ENCODE data around the gene HELZ2. TPM values are rescaled to one million over a fixed set of nuclear protein-coding genes. Genes with fewer than 3 reads are reported as not detected.
A peak's percentile ranks its signal among the peaks of the same experiment; 100 is the strongest.
"Not testable (repeated sequence)": the region's sequence is repeated elsewhere in the genome, so short reads cannot be mapped to it uniquely, and the experiment has no call there.

Gene HELZ2, protein sequence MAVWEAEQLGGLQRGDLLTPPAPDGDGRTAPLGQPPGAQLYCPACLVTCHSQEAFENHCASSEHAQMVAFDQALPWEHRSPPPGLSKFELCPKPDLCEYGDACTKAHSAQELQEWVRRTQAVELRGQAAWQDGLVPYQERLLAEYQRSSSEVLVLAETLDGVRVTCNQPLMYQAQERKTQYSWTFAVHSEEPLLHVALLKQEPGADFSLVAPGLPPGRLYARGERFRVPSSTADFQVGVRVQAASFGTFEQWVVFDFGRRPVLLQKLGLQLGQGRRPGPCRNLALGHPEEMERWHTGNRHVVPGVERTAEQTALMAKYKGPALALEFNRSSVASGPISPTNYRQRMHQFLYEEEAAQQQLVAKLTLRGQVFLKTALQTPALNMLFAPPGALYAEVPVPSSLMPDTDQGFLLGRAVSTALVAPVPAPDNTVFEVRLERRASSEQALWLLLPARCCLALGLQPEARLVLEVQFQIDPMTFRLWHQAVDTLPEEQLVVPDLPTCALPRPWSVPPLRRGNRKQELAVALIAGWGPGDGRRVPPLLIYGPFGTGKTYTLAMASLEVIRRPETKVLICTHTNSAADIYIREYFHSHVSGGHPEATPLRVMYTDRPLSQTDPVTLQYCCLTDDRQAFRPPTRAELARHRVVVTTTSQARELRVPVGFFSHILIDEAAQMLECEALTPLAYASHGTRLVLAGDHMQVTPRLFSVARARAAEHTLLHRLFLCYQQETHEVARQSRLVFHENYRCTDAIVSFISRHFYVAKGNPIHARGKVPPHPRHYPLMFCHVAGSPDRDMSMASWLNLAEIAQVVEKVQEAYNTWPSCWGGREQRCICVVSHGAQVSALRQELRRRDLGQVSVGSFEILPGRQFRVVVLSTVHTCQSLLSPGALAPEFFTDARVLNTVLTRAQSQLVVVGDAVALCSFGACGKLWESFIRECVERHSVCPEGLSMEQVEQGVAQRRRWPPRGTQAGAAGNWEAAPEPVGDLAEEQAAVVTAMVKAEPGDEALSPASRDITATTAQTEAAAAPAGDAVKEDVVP (N-terminal part only)
- total RNA-seq, result 10.3 and 11.5 TPM in 2 replicates

DNA sequence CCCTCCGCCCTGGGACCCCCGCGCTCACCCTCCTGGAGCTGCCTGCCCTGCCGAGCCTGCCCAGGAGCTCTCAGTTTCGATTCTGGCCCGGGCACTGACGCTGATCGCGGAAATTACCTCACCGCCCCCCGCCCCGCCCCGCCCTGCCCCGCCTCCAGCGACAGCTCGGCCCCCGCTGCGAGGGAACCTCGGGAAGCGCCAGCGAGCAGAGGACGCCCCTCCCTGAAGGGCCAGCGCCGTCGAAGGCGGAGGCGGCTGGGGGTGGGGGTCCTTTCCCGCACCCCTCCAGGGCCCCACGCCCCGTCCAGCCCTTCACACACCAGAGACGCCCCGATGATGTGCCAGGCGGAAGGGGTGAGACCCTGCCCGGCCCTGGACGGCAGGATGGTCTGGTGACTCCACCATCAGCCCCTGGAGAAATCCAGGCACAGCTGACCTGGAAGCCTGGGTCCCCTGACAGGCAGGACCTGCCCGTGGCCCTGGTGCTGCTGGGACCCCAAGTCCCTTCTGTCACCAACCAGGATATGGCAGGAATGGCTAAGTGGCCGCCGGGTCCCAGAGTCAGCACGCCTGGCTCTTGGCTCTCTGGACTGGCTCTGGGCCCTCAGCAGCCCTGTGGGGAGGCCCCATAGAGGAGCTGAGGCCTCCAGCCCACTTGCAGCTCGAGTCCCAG, at the start of gene HELZ2:
TSS of gene HELZ2 (minus strand) at position 84 of the 673 bp plus-strand sequence. CDS start 1,854 bp downstream, outside the sequence.
- Mint-ChIP-seq H3K4me1 (ENCODE audit: low read depth) (peaks cover 1% of the 10 kb centered on the region), H3K9me3 (no peaks in the 10 kb centered on the region), H3K36me3 (ENCODE audit: low read depth) (peaks cover under 1% of the 10 kb centered on the region), H3K27ac (no peak within 1 kb of the TSS), H3K27me3 (ENCODE audit: low read depth) (peaks cover 13% of the 10 kb centered on the region), H3K4me3 (ENCODE audit: low read depth) (peak within 1 kb of the TSS; percentile 84)
- intact Hi-C loops (cut with micrococcal nuclease), result no loop called here
- peak; percentile 65 for DNase-seq (ENCODE audit: low spot score)

DNA sequence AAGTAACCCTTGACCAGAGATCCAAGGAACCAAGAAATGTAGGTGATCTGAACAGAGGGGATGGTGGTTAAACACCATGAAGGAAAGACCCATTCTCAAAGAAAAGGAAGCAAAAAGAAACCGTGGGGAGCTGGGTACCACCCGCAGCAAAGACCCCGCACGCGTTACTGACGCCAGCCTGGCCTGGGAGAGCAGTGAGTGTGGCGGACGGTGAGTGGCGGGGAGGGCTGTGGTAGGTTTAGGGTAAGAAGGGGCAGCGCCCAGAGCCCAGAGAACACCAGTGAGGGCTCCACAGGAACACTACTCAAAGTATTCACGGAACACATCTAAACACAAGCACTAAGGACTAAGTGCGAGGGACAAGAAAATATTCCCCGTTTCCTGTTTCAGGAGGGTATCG, 48.7 kb upstream of the HELZ2 start:
- Mint-ChIP-seq H3K4me1 (ENCODE audit: low read depth) (peaks cover 8% of the 10 kb centered on the region), H3K4me3 (ENCODE audit: low read depth) (no peak overlapping the region), H3K27me3 (ENCODE audit: low read depth) (no peaks in the 10 kb centered on the region), H3K27ac (no peak overlapping the region), H3K36me3 (ENCODE audit: low read depth) (peaks cover 24% of the 10 kb centered on the region), H3K9me3 (no peaks in the 10 kb centered on the region)
- intact Hi-C loops (cut with micrococcal nuclease), result no loop called here
- DNase-seq (ENCODE audit: low spot score), result no peak

DNA sequence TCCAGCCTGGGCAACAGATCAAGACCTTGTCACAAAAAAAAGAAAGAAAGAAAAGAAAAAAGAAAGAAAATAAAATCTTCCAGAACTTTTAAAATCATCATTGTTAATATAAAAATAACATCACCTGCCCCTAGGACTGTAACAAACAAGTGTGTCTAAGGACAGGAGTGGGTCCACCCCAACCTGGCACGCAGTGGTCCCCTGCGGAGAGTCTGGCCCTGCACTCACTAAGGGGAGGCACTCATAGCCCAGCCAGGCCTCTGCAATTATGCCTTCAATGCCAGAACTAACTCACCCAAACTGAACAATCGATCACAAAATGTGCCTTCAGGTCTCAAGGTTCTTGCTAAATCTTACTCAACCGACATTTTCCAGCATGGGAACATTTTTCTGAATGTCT, 48.1 kb upstream of the HELZ2 start:
- Mint-ChIP-seq H3K27ac (no peak overlapping the region), H3K27me3 (ENCODE audit: low read depth) (no peaks in the 10 kb centered on the region), H3K4me3 (ENCODE audit: low read depth) (no peak overlapping the region), H3K36me3 (ENCODE audit: low read depth) (peaks cover 25% of the 10 kb centered on the region), H3K9me3 (no peaks in the 10 kb centered on the region), H3K4me1 (ENCODE audit: low read depth) (peaks cover 8% of the 10 kb centered on the region)
- DNase-seq (ENCODE audit: low spot score), result no peak
- intact Hi-C loops (cut with micrococcal nuclease), result no loop called here

DNA sequence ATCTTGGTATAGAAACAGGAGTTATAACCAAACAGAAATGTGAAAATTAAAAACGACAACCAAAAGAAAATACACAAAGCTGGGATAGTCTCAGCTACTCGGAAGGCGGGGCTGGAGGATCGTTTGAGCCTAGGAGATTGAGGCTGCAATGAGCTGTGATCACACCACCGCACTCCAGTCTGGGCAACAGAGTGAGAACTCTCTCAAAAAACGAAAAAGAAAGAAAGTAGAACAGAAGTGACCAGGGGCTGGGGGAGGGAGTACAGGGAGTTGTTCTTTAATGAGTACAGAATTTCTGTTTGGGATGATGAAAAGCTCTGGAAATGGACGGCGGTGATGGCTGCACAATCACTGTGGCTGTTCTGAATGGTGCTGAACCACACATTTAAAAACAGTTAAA, 47.0 kb upstream of the HELZ2 start:
- no peak for DNase-seq (ENCODE audit: low spot score)
- Mint-ChIP-seq H3K27ac (no peak overlapping the region), H3K4me3 (ENCODE audit: low read depth) (no peak overlapping the region), H3K27me3 (ENCODE audit: low read depth) (no peaks in the 10 kb centered on the region), H3K9me3 (no peaks in the 10 kb centered on the region), H3K4me1 (ENCODE audit: low read depth) (peaks cover 8% of the 10 kb centered on the region), H3K36me3 (ENCODE audit: low read depth) (peaks cover 29% of the 10 kb centered on the region)
- intact Hi-C loops (cut with micrococcal nuclease), result no loop called here

DNA sequence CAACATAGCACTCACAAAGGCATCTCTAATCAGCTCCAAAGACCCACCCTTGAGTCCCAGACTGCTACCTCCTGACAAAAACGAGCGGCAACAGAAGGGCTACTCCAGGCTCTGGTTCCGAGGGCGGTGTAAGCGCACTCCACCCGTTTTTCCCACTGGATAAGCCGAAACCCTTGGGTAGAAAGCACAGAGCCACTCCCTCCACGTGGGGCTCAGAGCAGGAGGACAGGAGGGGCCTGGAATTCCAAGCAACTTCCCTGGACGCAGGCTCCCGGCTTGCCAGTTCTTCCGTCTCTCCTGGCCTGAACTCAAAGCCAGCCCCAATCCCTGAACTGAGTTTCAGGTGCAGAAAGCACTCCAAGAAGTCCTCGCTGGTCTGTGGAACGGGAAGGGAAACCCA, 45.5 kb upstream of the HELZ2 start:
- Mint-ChIP-seq H3K4me1 (ENCODE audit: low read depth) (peaks cover 4% of the 10 kb centered on the region), H3K27me3 (ENCODE audit: low read depth) (no peaks in the 10 kb centered on the region), H3K4me3 (ENCODE audit: low read depth) (no peak overlapping the region), H3K9me3 (no peaks in the 10 kb centered on the region), H3K36me3 (ENCODE audit: low read depth) (peaks cover 33% of the 10 kb centered on the region), H3K27ac (no peak overlapping the region)
- no peak for DNase-seq (ENCODE audit: low spot score)
- intact Hi-C loops (cut with micrococcal nuclease), result no loop called here

DNA sequence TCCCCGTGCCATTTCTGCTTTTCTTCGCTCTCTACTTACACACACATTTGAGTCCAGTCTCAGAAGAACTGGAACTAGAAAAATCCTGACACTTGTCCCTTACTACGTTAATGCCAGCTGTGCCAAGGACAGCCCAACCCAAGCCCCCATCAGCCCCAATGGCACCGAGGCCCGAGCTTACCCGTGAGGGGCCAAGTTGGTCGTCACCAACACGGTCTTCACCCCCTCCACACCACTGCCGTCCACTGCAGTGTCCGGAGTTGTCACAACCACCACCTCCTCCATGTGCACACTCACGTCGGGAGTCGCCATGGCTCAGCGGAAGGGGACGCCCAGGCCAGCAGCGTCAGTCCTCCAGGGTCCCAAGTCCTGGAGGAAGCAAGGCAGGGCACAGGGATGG, 45.0 kb upstream of the HELZ2 start:
- Mint-ChIP-seq H3K9me3 (no peaks in the 10 kb centered on the region), H3K4me1 (ENCODE audit: low read depth) (peaks cover 3% of the 10 kb centered on the region), H3K4me3 (ENCODE audit: low read depth) (no peak overlapping the region), H3K27ac (no peak overlapping the region), H3K36me3 (ENCODE audit: low read depth) (peaks cover 35% of the 10 kb centered on the region), H3K27me3 (ENCODE audit: low read depth) (no peaks in the 10 kb centered on the region)
- DNase-seq (ENCODE audit: low spot score), result no peak
- intact Hi-C loops (cut with micrococcal nuclease), result no loop called here

DNA sequence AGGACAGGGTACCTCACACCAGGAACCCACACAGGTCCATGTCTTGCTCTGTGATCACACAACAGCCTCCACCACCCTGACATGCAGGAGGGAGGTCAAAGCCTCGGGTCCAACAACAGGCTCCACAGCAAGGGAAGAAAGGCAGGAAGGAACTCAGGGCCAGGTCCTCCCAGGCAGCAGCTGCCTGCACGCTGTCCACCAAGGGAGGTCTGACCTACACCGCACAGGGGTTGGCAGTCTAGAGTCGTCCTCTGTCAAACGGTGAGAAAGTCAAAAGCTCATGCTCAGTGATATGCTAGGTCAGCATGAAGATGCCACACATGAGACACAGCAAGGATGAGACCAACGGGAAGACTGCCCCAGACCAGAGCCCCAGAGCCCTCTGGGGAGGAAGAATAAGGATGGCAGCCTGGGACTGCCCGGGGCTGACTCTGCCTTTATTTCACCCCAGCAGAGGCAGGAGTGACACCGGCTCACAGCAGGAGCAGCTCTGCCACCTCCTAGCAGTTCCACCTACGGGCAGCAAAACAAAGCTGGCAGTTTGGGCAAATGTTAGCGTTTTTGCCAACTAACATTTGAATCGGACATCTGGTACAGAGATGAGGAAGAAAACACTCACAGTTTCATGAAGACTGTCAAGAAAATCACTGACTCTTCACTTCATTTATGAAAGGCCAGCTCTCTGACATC, 44.4 kb upstream of the HELZ2 start:
- Mint-ChIP-seq H3K36me3 (ENCODE audit: low read depth) (peaks cover 40% of the 10 kb centered on the region), H3K4me3 (ENCODE audit: low read depth) (no peak overlapping the region), H3K27me3 (ENCODE audit: low read depth) (no peaks in the 10 kb centered on the region), H3K9me3 (no peaks in the 10 kb centered on the region), H3K4me1 (ENCODE audit: low read depth) (peaks cover 3% of the 10 kb centered on the region), H3K27ac (no peak overlapping the region)
- intact Hi-C loops (cut with micrococcal nuclease), result no loop called here
- DNase-seq (ENCODE audit: low spot score), result no peak

DNA sequence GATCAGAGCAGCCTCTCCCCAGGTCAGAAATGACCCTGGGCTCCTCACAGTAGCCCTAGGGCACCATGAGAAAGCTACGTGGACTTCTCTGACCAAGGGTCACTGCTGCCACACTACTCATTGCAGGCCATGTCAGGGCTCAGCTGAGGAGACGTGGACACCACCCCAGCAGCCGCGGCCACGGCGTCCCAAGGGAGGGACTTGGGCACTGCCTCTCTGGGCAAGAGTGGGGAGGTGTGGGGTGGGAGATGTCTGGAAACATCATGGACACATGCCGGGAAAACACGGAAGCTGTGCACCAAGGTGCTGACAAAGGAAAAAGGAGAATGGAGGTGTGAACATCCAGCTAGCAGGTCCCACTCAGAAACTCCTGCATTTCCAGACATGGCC, 43.8 kb upstream of the HELZ2 start:
- no peak overlapping the region for H3K27ac Mint-ChIP-seq
- no peak overlapping the region for H3K4me3 Mint-ChIP-seq (ENCODE audit: low read depth)

DNA sequence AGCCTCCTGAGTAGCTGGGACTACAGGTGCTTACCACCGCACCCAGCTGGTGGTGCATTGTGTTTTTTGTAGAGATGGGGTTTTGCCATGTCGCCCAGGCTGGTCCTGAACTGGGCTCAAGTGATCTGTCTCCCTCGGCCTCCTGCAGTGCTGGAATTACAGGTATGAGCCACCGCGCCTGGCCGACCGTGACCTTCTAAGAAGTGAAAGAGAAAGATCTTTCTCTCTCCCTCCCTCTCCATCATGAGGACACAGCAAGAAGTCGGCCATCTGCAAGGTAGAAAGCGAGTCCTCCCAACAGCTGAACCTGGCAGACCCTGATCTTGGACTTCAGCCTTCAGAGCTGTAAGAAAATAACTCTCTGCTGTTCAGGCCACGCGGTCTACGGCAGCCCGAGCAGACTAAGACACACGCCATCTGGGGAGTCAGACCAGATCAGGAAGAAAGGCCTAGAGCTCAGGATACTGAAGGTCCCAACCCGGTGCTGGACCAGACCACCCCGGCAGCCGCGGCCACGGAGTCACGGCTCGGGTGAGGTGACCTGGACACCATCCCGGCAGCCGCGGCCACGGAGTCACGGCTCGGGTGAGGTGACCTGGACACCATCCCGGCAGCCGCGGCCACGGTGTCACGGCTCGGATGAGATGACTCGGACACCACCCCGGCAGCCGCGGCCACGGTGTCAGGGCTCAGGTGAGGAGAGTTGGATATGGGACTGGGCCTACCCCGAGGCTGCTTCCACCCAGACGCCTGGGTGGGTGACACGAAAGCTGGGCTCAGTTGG, 43.2 kb upstream of the HELZ2 start:
- H3K4me3 Mint-ChIP-seq (ENCODE audit: low read depth), result no peak overlapping the region
- intact Hi-C loops (cut with micrococcal nuclease), result no loop called here
- no peaks in the 10 kb centered on the region for H3K9me3 Mint-ChIP-seq
- no peaks in the 10 kb centered on the region for H3K4me1 Mint-ChIP-seq (ENCODE audit: low read depth)
- no peak overlapping the region for H3K27ac Mint-ChIP-seq
- no peaks in the 10 kb centered on the region for H3K27me3 Mint-ChIP-seq (ENCODE audit: low read depth)
- DNase-seq (ENCODE audit: low spot score), result no peak
- peaks cover 39% of the 10 kb centered on the region for H3K36me3 Mint-ChIP-seq (ENCODE audit: low read depth)

More for the DNA sequence above, 43.8 kb upstream of the HELZ2 start:
- Mint-ChIP-seq H3K27me3 (ENCODE audit: low read depth) (no peaks in the 10 kb centered on the region), H3K36me3 (ENCODE audit: low read depth) (peaks cover 43% of the 10 kb centered on the region), H3K4me1 (ENCODE audit: low read depth) (peaks cover 3% of the 10 kb centered on the region), H3K9me3 (no peaks in the 10 kb centered on the region)
- DNase-seq (ENCODE audit: low spot score), result no peak
- intact Hi-C loops (cut with micrococcal nuclease), result no loop called here

DNA sequence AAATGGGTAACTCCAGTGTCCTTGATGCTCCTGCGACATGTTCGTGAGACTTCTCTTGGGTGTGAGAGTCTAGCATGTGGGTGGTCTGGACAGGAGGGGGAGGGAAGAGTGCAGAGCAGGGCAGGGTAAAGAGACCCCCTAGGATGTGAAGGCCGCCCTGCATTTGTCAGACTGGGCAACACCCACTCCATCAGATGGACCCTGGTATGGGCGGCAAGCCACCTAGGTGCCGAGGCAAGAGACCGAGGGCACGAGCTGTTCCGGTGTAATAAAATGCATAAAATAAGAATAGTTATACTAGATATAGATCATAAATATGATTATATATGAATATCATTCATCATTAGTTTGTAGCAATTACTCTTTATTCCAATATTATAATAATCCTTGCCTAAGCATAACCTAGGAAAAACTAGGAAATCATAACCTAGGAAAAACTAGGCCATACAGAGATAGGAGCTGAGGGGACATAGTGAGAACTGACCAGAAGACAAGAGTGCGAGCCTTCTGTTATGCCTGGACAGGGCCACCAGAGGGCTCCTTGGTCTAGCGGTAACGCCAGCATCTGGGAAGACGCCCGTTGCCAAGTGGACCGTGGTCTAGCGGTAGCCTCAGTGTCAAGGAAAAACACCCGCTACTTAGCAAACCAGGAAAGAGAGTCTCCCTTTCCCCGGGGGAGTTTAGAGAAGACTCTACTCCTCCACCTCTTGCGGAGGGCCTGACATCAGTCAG, 40.0 kb upstream of the HELZ2 start:
- peaks cover 39% of the 10 kb centered on the region for H3K36me3 Mint-ChIP-seq (ENCODE audit: low read depth)
- H3K27ac Mint-ChIP-seq; intact Hi-C loops (cut with micrococcal nuclease); H3K4me3 Mint-ChIP-seq (ENCODE audit: low read depth); DNase-seq (ENCODE audit: low spot score); H3K4me1 Mint-ChIP-seq (ENCODE audit: low read depth); H3K27me3 Mint-ChIP-seq (ENCODE audit: low read depth); H3K9me3 Mint-ChIP-seq: not testable (repeated sequence)

DNA sequence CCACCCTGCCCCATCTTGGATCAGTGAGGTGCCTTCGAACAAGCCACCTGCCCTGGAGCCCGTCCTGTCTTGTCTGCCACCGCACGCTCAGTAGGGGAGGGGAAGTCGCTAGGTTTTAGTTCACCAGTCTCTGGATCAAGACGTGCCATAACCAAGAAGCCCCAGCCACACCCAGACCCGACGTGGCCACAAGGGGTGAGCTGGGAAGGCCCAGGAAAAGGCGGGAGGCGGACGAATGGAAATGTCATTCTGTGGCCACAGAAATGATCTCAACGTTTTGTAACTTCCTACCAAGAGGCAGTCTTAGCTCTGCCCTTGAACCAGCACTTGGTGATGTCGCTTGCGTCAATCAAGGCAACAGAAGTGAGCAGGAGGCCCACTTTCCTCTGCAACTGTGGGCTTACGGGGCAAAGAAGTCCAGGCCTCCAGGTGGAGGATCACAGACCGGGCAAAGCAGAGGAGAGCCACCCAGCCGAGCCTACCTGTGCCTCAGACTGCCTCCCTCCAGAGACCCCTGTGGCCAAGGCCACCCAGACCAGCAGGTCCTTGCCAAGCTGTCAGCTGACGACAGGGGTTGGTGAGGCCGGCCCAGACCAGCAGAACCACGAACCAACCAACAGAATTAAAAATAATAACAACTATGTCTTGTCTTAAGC, 38.4 kb upstream of the HELZ2 start:
- H3K4me1 Mint-ChIP-seq (ENCODE audit: low read depth), result no peaks in the 10 kb centered on the region

More for the DNA sequence above, 38.4 kb upstream of the HELZ2 start:
- H3K4me3 Mint-ChIP-seq (ENCODE audit: low read depth), result no peak overlapping the region
- no peaks in the 10 kb centered on the region for H3K9me3 Mint-ChIP-seq
- H3K27ac Mint-ChIP-seq, result no peak overlapping the region
- no peak for DNase-seq (ENCODE audit: low spot score)
- intact Hi-C loops (cut with micrococcal nuclease), result no loop called here
- no peaks in the 10 kb centered on the region for H3K27me3 Mint-ChIP-seq (ENCODE audit: low read depth)
- peaks cover 26% of the 10 kb centered on the region for H3K36me3 Mint-ChIP-seq (ENCODE audit: low read depth)

Data from activated T-helper 2 cell treated with anti-CD3 and anti-CD28 coated beads, Interferon-gamma antibody, Interleukin-2, Interleukin-4, amounts not matched to agents 10 μg/mL and 5 μg/mL and 100 μg/mL, durations not matched to agents 14 hours and 24 hours and 36 hours (primary cell).